Heart right ventricle (tissue), 16 donors: Measurements from ENCODE around the gene HOXC10. TPM values are rescaled to one million over a fixed set of nuclear protein-coding genes. Genes with fewer than 3 reads are reported as not detected.

Experiments
- ATAC-seq, 8 donors: fragments of 200-7000 bp; cut with Tn5 transposase; one replicate each; pipeline ENCODE4 v1.9.1; 2020; ENCODE audit warnings: mild to moderate bottlenecking in 8 of 8, moderate library complexity in 8 of 8, moderate number of reproducible peaks in 1 of 8
- DNase-seq, 2 donors: peaks; one replicate each; pipeline ENCODE4 v3.0.0-alpha.2; 2020
- H3K27ac ChIP-seq, 10 donors: fragments of 200-600 bp; sonication (generic) in 2 of 10; one replicate each; pipeline versions ENCODE4 v1.5.0 to v1.8.0; 2020 to 2022; ENCODE audit warnings: mild to moderate bottlenecking in 3 of 10
- H3K27me3 ChIP-seq, 7 donors: fragments of 200-600 bp; one replicate each; pipeline ENCODE4 v1.8.0; 2021 to 2022; ENCODE audit warnings: mild to moderate bottlenecking in 2 of 7
- H3K36me3 ChIP-seq, 9 donors: fragments of 200-600 bp; sonication (generic) in 1 of 9; one replicate each; pipeline versions ENCODE4 v1.5.0 to v1.8.0; 2020 to 2022; ENCODE audit warnings: mild to moderate bottlenecking in 2 of 9
- H3K4me1 ChIP-seq, 9 donors: fragments of 200-600 bp; sonication (generic) in 1 of 9; one replicate each; pipeline versions ENCODE4 v1.5.0 to v1.8.0; 2020 to 2022; ENCODE audit warnings: mild to moderate bottlenecking in 4 of 9
- H3K4me3 ChIP-seq, 10 donors: fragments of 200-600 bp; sonication (generic) in 2 of 10; one replicate each; pipeline versions ENCODE4 v1.5.0 to v1.8.0; 2020 to 2022; ENCODE audit warnings: mild to moderate bottlenecking in 7 of 10, moderate library complexity in 2 of 10
- H3K9me3 ChIP-seq, 11 donors: fragments of 200-600 bp in 10 of 11; sonication (generic) in 2 of 11; one replicate each; pipeline versions ENCODE4 v1.5.0 to v1.8.0; 2013 to 2022; ENCODE audit warnings: mild to moderate bottlenecking in 2 of 11, control low read depth in 1 of 11, moderate library complexity in 1 of 11
- WGBS, 2 donors: extraction: QIAGEN DNeasy Blood & Tissue Kit; methylation state at CpG; one replicate each; pipeline ENCODE4 v1.1.7; 2013; ENCODE audit warnings: inconsistent platforms in 1 of 2; 5-methylcytosine and 5-hydroxymethylcytosine counted together
- intact Hi-C, 10 donors: fragments of 100-400 bp; cut with DNase I; formaldehyde crosslinking; loops; one replicate each; pipeline versions ENCODE4 v1.11.1 to v1.14.2; 2022
- polyA plus RNA-seq, 2 donors: library from polyadenylated mRNA; stranded (reverse); fragments of 200-250 nt; gene quantifications; one replicate each; pipeline ENCODE4 v1.2.3, GENCODE V29; 2013
- total RNA-seq, 10 donors: library from RNA; stranded (reverse); fragmentation: NEBNext Ultra II Directional in 3 of 10; extraction: Animal tissue kit (Norgen Biotek cat#: 25700) in 3 of 10; gene quantifications; one replicate each; pipeline versions ENCODE4 v1.2.1 to v1.2.4, GENCODE V29; 2021 to 2023
- TF ChIP-seq, protein P1 (sequence below), 9 donors: fragments of 200-600 bp; sonication (generic) in 2 of 9; IDR thresholded peaks; one replicate each; pipeline versions ENCODE4 v1.5.0 to v1.8.0; 2021 to 2022; ENCODE audit warnings: antibody characterized with exemption in 9 of 9, mild to moderate bottlenecking in 5 of 9, moderate library complexity in 1 of 9
- donor health status: Arrhythmogenic right ventricular cardiomyopathy.
- donor health status: ischemic (EF 13 %, LVEDD 7.1; RV severe dilation, severe dysfunction).
- donor health status: healthy with polysubstance abuse.
- donor health status: DM: no; HTN: yes; CAD: no.
- donor health status: DM: no; HTN: no; CAD: no.
- donor health status: ischemic (EF 25% LVEDD 6.9; RV normal size, moderate dysfunction).
- donor health status: ischemic (EF 25% LVEDD 5.7; RV mildly dilated, moderate dysfunction).
- donor health status: healthy.
- donor health status: DM: yes; HTN: yes; CAD: no.
- donor health status: Ischemic cardiomyopathy.
- donor health status: ischemic (EF 35%, LVEDD 5.7; RV mildly dilated, moderate dysfunction).
- donor health status: nonischemic (EF 11% LVEDD 7.7; RV severe dilation, severe dysfunction).
- donor health status: DM: yes; HTN: yes; CAD: no.
- donor health status: PGD.
- donor health status: ischemic (EF 29% LVEDD 5.4; RV normal size, mild dysfunction).
- donor health status: nonischemic (EF 23%, LVEDD 6.1; RV moderate dilation, normal function).

HOXC10 gene
- total and polyA plus RNA-seq, 12 donors: not detected

GRCh38 chr12:54035568-54036264, 50.8 kb downstream of the HOXC10 start:
- intact Hi-C loops: no loop called here
- TF ChIP-seq, protein P1, sequence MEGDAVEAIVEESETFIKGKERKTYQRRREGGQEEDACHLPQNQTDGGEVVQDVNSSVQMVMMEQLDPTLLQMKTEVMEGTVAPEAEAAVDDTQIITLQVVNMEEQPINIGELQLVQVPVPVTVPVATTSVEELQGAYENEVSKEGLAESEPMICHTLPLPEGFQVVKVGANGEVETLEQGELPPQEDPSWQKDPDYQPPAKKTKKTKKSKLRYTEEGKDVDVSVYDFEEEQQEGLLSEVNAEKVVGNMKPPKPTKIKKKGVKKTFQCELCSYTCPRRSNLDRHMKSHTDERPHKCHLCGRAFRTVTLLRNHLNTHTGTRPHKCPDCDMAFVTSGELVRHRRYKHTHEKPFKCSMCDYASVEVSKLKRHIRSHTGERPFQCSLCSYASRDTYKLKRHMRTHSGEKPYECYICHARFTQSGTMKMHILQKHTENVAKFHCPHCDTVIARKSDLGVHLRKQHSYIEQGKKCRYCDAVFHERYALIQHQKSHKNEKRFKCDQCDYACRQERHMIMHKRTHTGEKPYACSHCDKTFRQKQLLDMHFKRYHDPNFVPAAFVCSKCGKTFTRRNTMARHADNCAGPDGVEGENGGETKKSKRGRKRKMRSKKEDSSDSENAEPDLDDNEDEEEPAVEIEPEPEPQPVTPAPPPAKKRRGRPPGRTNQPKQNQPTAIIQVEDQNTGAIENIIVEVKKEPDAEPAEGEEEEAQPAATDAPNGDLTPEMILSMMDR (IDR thresholded peaks at IDR 0.05): no peak

GRCh38 chr12:54036620-54037359, 51.8 kb downstream of the HOXC10 start:
- WGBS, 2 donors: 47 to 55% methylated on average over 14 of the region's 14 CpGs
- DNase-seq (no peak), ATAC-seq (peak in 1 of 8 donors; percentile 39)
- H3K36me3 ChIP-seq: no peaks in the 10 kb centered on the region
- TF ChIP-seq, protein P1 (IDR thresholded peaks at IDR 0.05): no peak
- peaks cover 0 to 6% (median 0%) of the 10 kb centered on the region in 11 donors for H3K9me3 ChIP-seq
- no peak overlapping the region for H3K27ac ChIP-seq
- peaks cover 28 to 100% (median 100%) of the 10 kb centered on the region in 7 donors for H3K27me3 ChIP-seq
- H3K4me1 ChIP-seq: peaks cover 0 to 21% (median 9%) of the 10 kb centered on the region in 9 donors
- no peak overlapping the region for H3K4me3 ChIP-seq
- intact Hi-C loops: no loop called here

More at GRCh38 chr12:54035568-54036264, 50.8 kb downstream of the HOXC10 start:
- no peak for ATAC-seq
- Histone ChIP-seq H3K36me3 (no peaks in the 10 kb centered on the region), H3K27ac (no peak overlapping the region), H3K4me1 (peaks cover 3 to 25% (median 9%) of the 10 kb centered on the region in 9 donors), H3K9me3 (peaks cover 0 to 6% (median 0%) of the 10 kb centered on the region in 11 donors), H3K4me3 (no peak overlapping the region), H3K27me3 (peaks cover 38 to 100% (median 100%) of the 10 kb centered on the region in 7 donors)
- DNase-seq: no peak
- 67 to 70% methylated on average over 6 of the region's 6 CpGs for WGBS, 2 donors

GRCh38 chr12:54037360-54038283, 52.7 kb downstream of the HOXC10 start:
- intact Hi-C loops: no loop called here
- 32 to 38% methylated on average over 14 of the region's 14 CpGs for WGBS, 2 donors
- no peak for ATAC-seq
- no peaks in the 10 kb centered on the region for H3K36me3 ChIP-seq
- no peak overlapping the region for H3K27ac ChIP-seq
- H3K27me3 ChIP-seq: peaks cover 20 to 100% (median 100%) of the 10 kb centered on the region in 7 donors
- H3K4me1 ChIP-seq: peaks cover 0 to 21% (median 9%) of the 10 kb centered on the region in 9 donors
- no peak overlapping the region for H3K4me3 ChIP-seq
- DNase-seq: no peak
- TF ChIP-seq, protein P1 (IDR thresholded peaks at IDR 0.05): no peak
- peaks cover 0 to 6% (median 0%) of the 10 kb centered on the region in 11 donors for H3K9me3 ChIP-seq
